ENCODE measurements around the gene FAM170B. TPM values are rescaled to one million over a fixed set of nuclear protein-coding genes. Genes with fewer than 3 reads are reported as not detected.

Gene FAM170B
- total and polyA plus RNA-seq, 5 donors from 2014 or later = not detected

DNA sequence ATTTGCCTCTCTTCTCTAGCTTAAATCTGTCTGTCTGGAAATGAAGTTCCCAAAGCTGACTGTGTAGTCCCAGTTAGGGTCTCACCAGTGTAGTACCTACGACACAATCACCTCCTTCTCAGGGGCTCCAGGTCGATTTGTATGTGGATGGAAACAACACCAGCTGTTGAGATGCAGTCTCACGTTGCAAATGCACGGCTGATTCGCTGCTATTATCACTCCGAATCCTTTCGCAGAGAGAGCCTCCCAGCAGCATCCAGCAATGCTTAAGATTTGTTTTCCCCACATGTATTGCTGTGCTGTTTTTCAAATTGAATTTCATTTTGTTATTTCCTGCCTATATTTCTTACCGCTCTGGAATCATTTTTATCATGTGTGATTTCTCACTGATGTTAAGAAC, 34.8 kb downstream of the FAM170B start:
- no peak for DNase-seq
- Mint-ChIP-seq H3K4me1 (no peaks in the 10 kb centered on the region), H3K9me3 (peaks cover 0 to 5% (median 0%) of the 10 kb centered on the region in 7 donors), H3K4me3 (no peak overlapping the region), H3K36me3 (no peaks in the 10 kb centered on the region), H3K27me3 (no peaks in the 10 kb centered on the region), H3K27ac (no peak overlapping the region)
- Histone ChIP-seq H3K4me3 (ENCODE audit: low read depth, low read length) (no peak overlapping the region), H3K27ac (ENCODE audit: insufficient read depth, low read length, poor library complexity, severe bottlenecking) (no peak overlapping the region), H3K4me1 (ENCODE audit: control insufficient read depth, insufficient read depth, low read length, poor library complexity, severe bottlenecking) (no peaks in the 10 kb centered on the region), H3K36me3 (ENCODE audit: control insufficient read depth, insufficient read depth, low read length) (no peaks in the 10 kb centered on the region), H3K27me3 (ENCODE audit: control insufficient read depth, insufficient read depth, low read length) (no peaks in the 10 kb centered on the region), H3K9me3 (ENCODE audit: control insufficient read depth in 2 of 2, low read length in 2 of 2) (no peaks in the 10 kb centered on the region)
- no peak for ATAC-seq (ENCODE audit: low read depth in 2 of 2)

DNA sequence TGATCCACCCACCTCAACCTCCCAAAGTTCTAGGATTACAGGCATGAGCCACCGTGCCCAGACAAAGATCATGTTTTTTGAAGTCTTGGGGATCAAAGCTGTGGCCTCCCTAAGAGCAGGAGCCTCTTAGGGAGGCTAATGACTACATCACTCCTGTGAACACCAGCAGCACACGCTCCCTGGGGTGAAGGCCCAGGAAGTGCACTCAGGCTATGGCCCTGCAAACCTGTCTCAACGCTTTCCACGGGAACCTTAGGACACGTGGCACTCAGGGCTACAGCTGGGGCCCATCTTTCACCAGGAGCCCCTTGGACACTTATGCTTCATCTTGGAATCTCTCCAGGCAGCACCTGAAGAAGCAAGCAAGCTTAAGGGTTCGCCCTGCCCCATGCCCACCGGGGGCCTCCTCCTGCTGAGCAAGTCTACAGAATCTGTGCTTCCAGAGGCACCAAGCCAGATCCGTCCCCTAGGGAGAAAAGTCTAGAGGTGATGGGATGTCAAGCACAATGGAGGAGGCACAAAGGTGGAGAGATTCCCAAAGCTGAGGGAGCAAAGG, 36.9 kb downstream of the FAM170B start:
- no peaks in the 10 kb centered on the region for H3K27me3 ChIP-seq (ENCODE audit: control insufficient read depth, insufficient read depth, low read length)
- Mint-ChIP-seq H3K27ac (no peak overlapping the region), H3K9me3 (peaks cover 0 to 4% (median 0%) of the 10 kb centered on the region in 7 donors), H3K4me1 (no peaks in the 10 kb centered on the region), H3K27me3 (no peaks in the 10 kb centered on the region), H3K36me3 (no peaks in the 10 kb centered on the region), H3K4me3 (no peak overlapping the region)
- no peaks in the 10 kb centered on the region for H3K36me3 ChIP-seq (ENCODE audit: control insufficient read depth, insufficient read depth, low read length)
- no peak overlapping the region for H3K4me3 ChIP-seq (ENCODE audit: low read depth, low read length)
- no peak for ATAC-seq (ENCODE audit: low read depth in 2 of 2)
- H3K9me3 ChIP-seq (ENCODE audit: control insufficient read depth in 2 of 2, low read length in 2 of 2) = no peaks in the 10 kb centered on the region
- no peak overlapping the region for H3K27ac ChIP-seq (ENCODE audit: insufficient read depth, low read length, poor library complexity, severe bottlenecking)
- H3K4me1 ChIP-seq (ENCODE audit: control insufficient read depth, insufficient read depth, low read length, poor library complexity, severe bottlenecking) = no peaks in the 10 kb centered on the region
- DNase-seq = no peak

DNA sequence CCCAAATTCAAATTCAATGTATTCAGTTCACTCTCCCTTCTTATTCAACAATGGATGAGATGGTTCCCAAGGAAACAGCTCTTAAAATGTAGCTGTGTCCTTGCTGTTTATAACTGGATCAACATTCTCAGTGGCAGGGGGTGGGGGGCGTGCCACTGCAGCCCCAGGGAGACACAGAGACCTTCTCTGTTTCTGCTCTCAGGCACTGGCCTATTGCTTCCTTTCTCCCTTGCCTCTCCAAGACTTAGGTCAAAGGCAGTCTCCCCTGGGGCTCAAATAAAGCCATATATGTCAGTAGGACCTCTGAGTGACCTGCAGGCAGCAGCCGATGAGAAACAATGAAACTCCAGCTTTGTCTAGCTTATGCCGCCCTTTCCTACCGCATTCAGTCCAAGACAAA, 39.2 kb downstream of the FAM170B start:
- Mint-ChIP-seq H3K27ac (no peak overlapping the region), H3K36me3 (no peaks in the 10 kb centered on the region), H3K9me3 (peaks cover 0 to 7% (median 0%) of the 10 kb centered on the region in 7 donors), H3K4me3 (no peak overlapping the region), H3K27me3 (peaks cover 3% of the 10 kb centered on the region), H3K4me1 (no peaks in the 10 kb centered on the region)
- no peak overlapping the region for H3K4me3 ChIP-seq (ENCODE audit: low read depth, low read length)
- H3K4me1 ChIP-seq (ENCODE audit: control insufficient read depth, insufficient read depth, low read length, poor library complexity, severe bottlenecking) = no peaks in the 10 kb centered on the region
- ATAC-seq (ENCODE audit: low read depth in 2 of 2) = no peak
- H3K9me3 ChIP-seq (ENCODE audit: control insufficient read depth in 2 of 2, low read length in 2 of 2) = no peaks in the 10 kb centered on the region
- H3K36me3 ChIP-seq (ENCODE audit: control insufficient read depth, insufficient read depth, low read length) = no peaks in the 10 kb centered on the region
- no peak overlapping the region for H3K27ac ChIP-seq (ENCODE audit: insufficient read depth, low read length, poor library complexity, severe bottlenecking)
- H3K27me3 ChIP-seq (ENCODE audit: control insufficient read depth, insufficient read depth, low read length) = no peaks in the 10 kb centered on the region
- DNase-seq = no peak

DNA sequence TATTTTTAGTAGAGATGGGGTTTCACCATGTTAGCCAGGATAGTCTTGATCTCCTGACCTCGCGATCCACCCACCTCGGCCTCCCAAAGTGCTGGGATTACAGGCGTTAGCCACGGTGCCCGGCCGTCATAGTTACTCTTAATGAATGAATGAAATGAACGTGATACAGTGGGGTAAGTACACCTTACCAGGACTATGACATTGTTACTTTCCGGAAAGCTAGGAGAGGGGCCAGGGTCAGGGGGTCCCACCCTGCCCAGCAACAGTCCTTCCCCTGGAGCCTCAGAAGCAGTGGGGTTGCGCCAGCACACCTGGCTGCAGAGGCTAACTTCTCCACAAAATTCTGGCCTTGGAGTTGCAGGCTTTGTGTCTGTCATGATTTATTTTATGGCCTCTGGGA, 39.9 kb downstream of the FAM170B start:
- DNase-seq (no peak), ATAC-seq (ENCODE audit: low read depth in 2 of 2) (no peak)
- Histone ChIP-seq H3K4me1 (ENCODE audit: control insufficient read depth, insufficient read depth, low read length, poor library complexity, severe bottlenecking) (no peaks in the 10 kb centered on the region), H3K4me3 (ENCODE audit: low read depth, low read length) (no peak overlapping the region), H3K27me3 (ENCODE audit: control insufficient read depth, insufficient read depth, low read length) (no peaks in the 10 kb centered on the region), H3K9me3 (ENCODE audit: control insufficient read depth in 2 of 2, low read length in 2 of 2) (no peaks in the 10 kb centered on the region), H3K36me3 (ENCODE audit: control insufficient read depth, insufficient read depth, low read length) (no peaks in the 10 kb centered on the region), H3K27ac (ENCODE audit: insufficient read depth, low read length, poor library complexity, severe bottlenecking) (no peak overlapping the region)
- H3K4me3 Mint-ChIP-seq = peak overlapping the region in 1 of 4 donors; percentile 12
- no peaks in the 10 kb centered on the region for H3K4me1 Mint-ChIP-seq
- H3K27ac Mint-ChIP-seq = no peak overlapping the region
- no peaks in the 10 kb centered on the region for H3K36me3 Mint-ChIP-seq
- H3K27me3 Mint-ChIP-seq = peaks cover 6% of the 10 kb centered on the region
- H3K9me3 Mint-ChIP-seq = peaks cover 0 to 7% (median 0%) of the 10 kb centered on the region in 7 donors

DNA sequence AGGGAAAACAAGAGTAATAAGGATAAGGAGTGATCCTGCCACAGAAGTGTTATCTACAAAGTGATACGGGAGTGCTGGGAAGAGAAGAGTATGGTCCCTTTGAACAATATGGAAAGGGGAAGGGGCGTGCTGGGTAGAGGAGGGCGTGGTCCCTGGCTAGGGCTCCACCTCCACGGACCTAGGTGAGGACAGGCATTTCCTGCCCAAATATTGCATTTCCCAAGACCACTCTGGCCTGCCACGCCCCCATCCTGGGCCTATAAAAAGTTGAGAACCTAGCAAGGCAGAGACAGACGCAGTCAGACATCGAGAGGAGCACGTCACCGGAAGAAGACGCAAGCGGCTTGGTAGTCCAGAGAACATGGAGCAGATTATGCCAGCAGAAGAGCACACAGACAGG, 41.3 kb downstream of the FAM170B start:
- Mint-ChIP-seq H3K36me3 (no peaks in the 10 kb centered on the region), H3K4me3 (no peak overlapping the region), H3K4me1 (no peaks in the 10 kb centered on the region), H3K27ac (no peak overlapping the region), H3K9me3 (peaks cover 0 to 6% (median 0%) of the 10 kb centered on the region in 7 donors), H3K27me3 (peaks cover 6% of the 10 kb centered on the region)
- no peaks in the 10 kb centered on the region for H3K36me3 ChIP-seq (ENCODE audit: control insufficient read depth, insufficient read depth, low read length)
- peaks cover under 1% of the 10 kb centered on the region in 2 experiments for H3K9me3 ChIP-seq (ENCODE audit: control insufficient read depth in 2 of 2, low read length in 2 of 2)
- ATAC-seq (ENCODE audit: low read depth in 2 of 2) = no peak
- H3K27me3 ChIP-seq (ENCODE audit: control insufficient read depth, insufficient read depth, low read length) = no peaks in the 10 kb centered on the region
- no peaks in the 10 kb centered on the region for H3K4me1 ChIP-seq (ENCODE audit: control insufficient read depth, insufficient read depth, low read length, poor library complexity, severe bottlenecking)
- H3K27ac ChIP-seq (ENCODE audit: insufficient read depth, low read length, poor library complexity, severe bottlenecking) = no peak overlapping the region
- H3K4me3 ChIP-seq (ENCODE audit: low read depth, low read length) = no peak overlapping the region
- no peak for DNase-seq

DNA sequence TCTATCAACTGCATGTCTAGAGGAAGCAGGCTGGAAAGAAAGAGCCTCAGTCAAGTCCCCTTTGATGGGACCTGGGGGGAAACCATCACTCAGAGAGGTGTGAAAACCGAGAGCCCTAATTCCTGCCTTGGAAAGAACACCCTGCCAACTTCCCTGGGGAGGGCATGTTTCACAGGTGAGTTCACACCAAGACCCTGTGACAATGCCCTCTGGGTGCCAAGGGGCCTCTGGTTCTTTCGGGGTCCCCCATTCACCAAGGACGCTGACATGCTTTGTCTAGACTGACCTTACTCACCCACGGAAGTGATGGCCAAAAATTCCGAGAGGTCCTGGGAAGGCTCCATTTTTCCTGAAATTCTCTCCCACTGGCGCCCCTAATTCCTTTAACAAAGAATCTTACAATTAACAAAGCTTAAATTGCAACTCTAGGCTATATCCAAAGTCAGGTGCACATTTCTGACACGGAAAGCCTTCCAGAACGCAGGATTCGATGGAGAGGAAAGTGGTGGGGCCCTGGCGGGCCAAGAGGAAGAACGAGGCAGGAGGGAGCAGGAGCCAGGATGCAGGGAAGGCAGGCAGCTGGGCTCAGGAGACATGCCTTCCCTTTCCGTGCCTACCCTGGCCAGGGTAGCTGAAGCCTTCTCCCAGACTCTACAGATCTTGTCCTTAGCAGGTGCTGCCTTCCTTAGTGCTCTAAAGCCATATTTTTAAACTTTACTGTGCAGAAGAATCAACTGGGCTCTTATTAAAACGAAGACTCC, 42.2 kb downstream of the FAM170B start:
- no peak overlapping the region for H3K4me3 Mint-ChIP-seq
- H3K27ac Mint-ChIP-seq = no peak overlapping the region
- no peaks in the 10 kb centered on the region for H3K36me3 Mint-ChIP-seq
- Histone ChIP-seq H3K27me3 (ENCODE audit: control insufficient read depth, insufficient read depth, low read length) (no peaks in the 10 kb centered on the region), H3K4me3 (ENCODE audit: low read depth, low read length) (no peak overlapping the region), H3K9me3 (ENCODE audit: control insufficient read depth in 2 of 2, low read length in 2 of 2) (peaks cover 8 to 9% of the 10 kb centered on the region in 2 experiments), H3K27ac (ENCODE audit: insufficient read depth, low read length, poor library complexity, severe bottlenecking) (no peak overlapping the region), H3K4me1 (ENCODE audit: control insufficient read depth, insufficient read depth, low read length, poor library complexity, severe bottlenecking) (no peaks in the 10 kb centered on the region), H3K36me3 (ENCODE audit: control insufficient read depth, insufficient read depth, low read length) (no peaks in the 10 kb centered on the region)
- peaks cover 11% of the 10 kb centered on the region for H3K27me3 Mint-ChIP-seq
- ATAC-seq (ENCODE audit: low read depth in 2 of 2) (no peak), DNase-seq (no peak)
- H3K4me1 Mint-ChIP-seq = no peaks in the 10 kb centered on the region
- peaks cover 0 to 7% (median 4%) of the 10 kb centered on the region in 7 donors for H3K9me3 Mint-ChIP-seq

DNA sequence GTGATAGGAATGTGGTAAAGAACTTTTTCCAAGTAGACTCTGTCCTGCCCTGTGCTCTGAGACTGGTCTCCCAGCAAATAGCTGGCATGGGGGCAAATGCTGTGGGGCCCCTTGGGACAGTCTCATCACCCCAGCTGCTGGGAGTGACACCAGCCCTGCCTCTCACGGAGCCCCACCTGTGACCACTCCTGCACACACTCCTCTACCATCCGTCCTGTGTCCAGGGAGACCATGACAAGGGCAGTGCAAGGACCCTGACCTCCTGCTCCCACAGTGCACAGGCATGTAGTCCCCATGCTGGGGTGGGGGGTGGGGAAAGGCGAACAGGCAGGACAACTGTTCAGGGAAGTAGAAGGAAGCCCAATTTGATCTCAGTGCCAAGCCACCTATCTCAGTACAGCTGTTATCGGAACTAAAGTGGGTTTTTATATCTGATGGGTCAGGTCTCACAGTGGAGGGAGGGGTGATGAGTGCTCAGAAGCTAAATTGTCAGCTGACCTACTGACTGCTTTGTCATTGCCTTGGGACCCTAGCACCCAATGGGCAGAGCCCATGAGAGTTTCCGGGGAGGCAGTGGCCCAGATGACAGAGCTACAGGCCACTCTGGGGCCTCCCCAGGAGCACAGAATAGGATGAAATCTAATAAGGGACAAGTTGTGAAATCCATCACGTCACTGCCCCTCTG, 43.0 kb downstream of the FAM170B start:
- H3K36me3 ChIP-seq (ENCODE audit: control insufficient read depth, insufficient read depth, low read length) = no peaks in the 10 kb centered on the region
- no peak overlapping the region for H3K27ac Mint-ChIP-seq
- peaks cover 11 to 13% of the 10 kb centered on the region in 2 experiments for H3K9me3 ChIP-seq (ENCODE audit: control insufficient read depth in 2 of 2, low read length in 2 of 2)
- H3K4me3 ChIP-seq (ENCODE audit: low read depth, low read length) = no peak overlapping the region
- no peaks in the 10 kb centered on the region for H3K27me3 ChIP-seq (ENCODE audit: control insufficient read depth, insufficient read depth, low read length)
- DNase-seq = no peak
- H3K4me1 Mint-ChIP-seq = no peaks in the 10 kb centered on the region
- no peak overlapping the region for H3K27ac ChIP-seq (ENCODE audit: insufficient read depth, low read length, poor library complexity, severe bottlenecking)
- H3K36me3 Mint-ChIP-seq = no peaks in the 10 kb centered on the region
- H3K27me3 Mint-ChIP-seq = peaks cover 11% of the 10 kb centered on the region
- no peak overlapping the region for H3K4me3 Mint-ChIP-seq
- no peak for ATAC-seq (ENCODE audit: low read depth in 2 of 2)
- H3K4me1 ChIP-seq (ENCODE audit: control insufficient read depth, insufficient read depth, low read length, poor library complexity, severe bottlenecking) = no peaks in the 10 kb centered on the region
- peaks cover 0 to 13% (median 4%) of the 10 kb centered on the region in 7 donors for H3K9me3 Mint-ChIP-seq

All from CD4-positive, CD25-positive, alpha-beta regulatory T cell (primary cell).